ENCODE measurements around the gene TIAL1. TPM values are rescaled to one million over a fixed set of nuclear protein-coding genes. Genes with fewer than 3 reads are reported as not detected.

Gene TIAL1
- total RNA-seq, 1 donor from 2014 or later: 132 TPM

- no peak for DNase-seq (ENCODE audit: low spot score)
- no peak for TF ChIP-seq CTCF (IDR thresholded peaks at IDR 0.05)
- H3K9me3 Mint-ChIP-seq (ENCODE audit: low read depth): no peaks in the 10 kb centered on the region
- peaks cover 4% of the 10 kb centered on the region for H3K36me3 Mint-ChIP-seq (ENCODE audit: low read depth)
- H3K27ac Mint-ChIP-seq (ENCODE audit: unreplicated experiment): no peak overlapping the region
- H3K4me3 Mint-ChIP-seq (ENCODE audit: unreplicated experiment): no peak overlapping the region
- H3K27me3 Mint-ChIP-seq (ENCODE audit: low read depth): no peaks in the 10 kb centered on the region
- H3K4me1 Mint-ChIP-seq (ENCODE audit: low read depth): peaks cover 47% of the 10 kb centered on the region
These were observed 70.6 kb downstream of the TIAL1 start for GRCh38 chr10:119526149-119526548.

- DNase-seq (ENCODE audit: low spot score): peak; percentile 57
- Mint-ChIP-seq H3K4me3 (ENCODE audit: unreplicated experiment) (no peak overlapping the region), H3K27ac (ENCODE audit: unreplicated experiment) (no peak overlapping the region), H3K27me3 (ENCODE audit: low read depth) (no peaks in the 10 kb centered on the region), H3K4me1 (ENCODE audit: low read depth) (peaks cover 44% of the 10 kb centered on the region), H3K36me3 (ENCODE audit: low read depth) (peaks cover 4% of the 10 kb centered on the region), H3K9me3 (ENCODE audit: low read depth) (no peaks in the 10 kb centered on the region)
- TF ChIP-seq CTCF (IDR thresholded peaks at IDR 0.05): no peak
These were observed 71.6 kb downstream of the TIAL1 start for GRCh38 chr10:119525116-119525515.

DNA sequence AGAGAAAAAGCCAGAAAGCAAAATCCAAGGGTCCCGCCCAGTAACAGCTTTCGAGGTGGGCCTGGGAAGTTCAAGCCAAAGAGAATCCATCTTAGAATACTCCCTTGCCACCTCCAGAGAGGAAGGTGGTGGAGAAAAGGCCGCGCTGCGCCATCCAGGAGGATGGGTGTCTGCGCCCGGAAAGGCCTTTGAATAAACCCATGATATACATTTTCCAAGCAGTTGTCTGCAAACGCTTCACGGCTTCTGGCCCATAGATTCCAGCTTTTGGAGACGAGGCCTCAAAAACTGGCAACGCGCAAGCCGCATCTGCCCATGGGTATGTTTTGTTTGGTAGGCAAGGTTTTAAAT, 72.1 kb downstream of the TIAL1 start:
- no peaks in the 10 kb centered on the region for H3K9me3 Mint-ChIP-seq (ENCODE audit: low read depth)
- peaks cover 6% of the 10 kb centered on the region for H3K36me3 Mint-ChIP-seq (ENCODE audit: low read depth)
- DNase-seq (ENCODE audit: low spot score): no peak
- peaks cover 44% of the 10 kb centered on the region for H3K4me1 Mint-ChIP-seq (ENCODE audit: low read depth)
- H3K27me3 Mint-ChIP-seq (ENCODE audit: low read depth): no peaks in the 10 kb centered on the region
- H3K27ac Mint-ChIP-seq (ENCODE audit: unreplicated experiment): no peak overlapping the region
- H3K4me3 Mint-ChIP-seq (ENCODE audit: unreplicated experiment): no peak overlapping the region
- TF ChIP-seq CTCF (IDR thresholded peaks at IDR 0.05): no peak

GRCh38 chr10:119523895-119524719, 72.7 kb downstream of the TIAL1 start:
- H3K4me1 Mint-ChIP-seq (ENCODE audit: low read depth): peaks cover 40% of the 10 kb centered on the region
- no peak for TF ChIP-seq CTCF (IDR thresholded peaks at IDR 0.05)
- DNase-seq (ENCODE audit: low spot score): peak; percentile 72
- H3K36me3 Mint-ChIP-seq (ENCODE audit: low read depth): peaks cover 6% of the 10 kb centered on the region
- H3K9me3 Mint-ChIP-seq (ENCODE audit: low read depth): no peaks in the 10 kb centered on the region
- no peak overlapping the region for H3K27ac Mint-ChIP-seq (ENCODE audit: unreplicated experiment)
- no peaks in the 10 kb centered on the region for H3K27me3 Mint-ChIP-seq (ENCODE audit: low read depth)
- H3K4me3 Mint-ChIP-seq (ENCODE audit: unreplicated experiment): no peak overlapping the region

Other genes with a start within 250 kb of the TIAL1 start
- gene RGS10, start 54.2 kb downstream of the TIAL1 start, total RNA-seq: 17.8 to 19.7 TPM (median 19.0 TPM) in 3 replicates
- 54.0 to 63.6 TPM (median 62.0 TPM) in 3 replicates for gene BAG3, start 54.4 kb upstream of the TIAL1 start, total RNA-seq
- 55.7 to 83.1 TPM (median 56.4 TPM) in 3 replicates for gene INPP5F, start 129.1 kb upstream of the TIAL1 start, total RNA-seq

Data from chondrocyte (in vitro differentiated cells).